Lung (tissue), 12 donors: ENCODE data around the gene KLHL36. TPM values are rescaled to one million over a fixed set of nuclear protein-coding genes. Genes with fewer than 3 reads are reported as not detected.

Experiments used
- ATAC-seq: fragments of 200-7000 bp; cut with Tn5 transposase; one replicate; pipeline ENCODE4 v1.9.1; 2020; ENCODE audit warnings: moderate number of reproducible peaks; ENCODE audit not compliant: insufficient read depth, low FRiP score
- DNase-seq, 3 donors: peaks; one replicate each; pipeline ENCODE4 v3.0.0-alpha.2; 2013 to 2017
- H3K27ac ChIP-seq, 2 donors: one replicate each; pipeline ENCODE4 v1.5.1; 2013; ENCODE audit warnings: mild to moderate bottlenecking in 2 of 2, moderate library complexity in 2 of 2, control low read depth in 1 of 2, inconsistent platforms in 1 of 2, low read depth in 1 of 2, low read length in 1 of 2
- H3K27me3 ChIP-seq, 3 donors: one replicate each; pipeline ENCODE4 v1.5.1; 2013; ENCODE audit warnings: low read length in 2 of 3; ENCODE audit not compliant: control insufficient read depth in 3 of 3, insufficient read depth in 3 of 3
- H3K36me3 ChIP-seq, 4 donors: one replicate each; pipeline ENCODE4 v1.5.1; 2013; ENCODE audit warnings: low read length in 4 of 4, mild to moderate bottlenecking in 1 of 4, moderate library complexity in 1 of 4; ENCODE audit not compliant: control insufficient read depth in 4 of 4, insufficient read depth in 4 of 4
- H3K4me1 ChIP-seq, 5 donors: one replicate each; pipeline ENCODE4 v1.5.1; 2013; ENCODE audit warnings: low read length in 5 of 5, mild to moderate bottlenecking in 2 of 5, moderate library complexity in 1 of 5; ENCODE audit not compliant: control insufficient read depth in 5 of 5, insufficient read depth in 5 of 5
- H3K4me3 ChIP-seq: one replicate; pipeline ENCODE4 v1.5.1; 2013; ENCODE audit warnings: mild to moderate bottlenecking, control low read depth, moderate library complexity
- H3K9ac ChIP-seq, 2 donors: one replicate each; pipeline ENCODE4 v1.5.1; 2013; ENCODE audit warnings: low read length in 2 of 2, control low read depth in 1 of 2; ENCODE audit not compliant: insufficient read depth in 1 of 2
- H3K9me3 ChIP-seq, 4 donors: one replicate each; pipeline ENCODE4 v1.5.1; 2013; ENCODE audit warnings: low read length in 3 of 4, mild to moderate bottlenecking in 1 of 4, moderate library complexity in 1 of 4; ENCODE audit not compliant: control insufficient read depth in 4 of 4, insufficient read depth in 3 of 4
- WGBS, 2 donors: extraction: QIAGEN DNeasy Blood & Tissue Kit; methylation state at CpG; one replicate each; pipeline ENCODE4 v1.1.7; 2013; 5-methylcytosine and 5-hydroxymethylcytosine counted together
- polyA plus RNA-seq, 2 donors: library from polyadenylated mRNA; stranded (reverse); fragments of 200-250 nt; gene quantifications; one replicate each; pipeline ENCODE4 v1.2.1, GENCODE V29; 2013
- total RNA-seq, 2 donors: library from RNA; depleted of rRNA in 1 of 2; stranded (reverse); fragments of >200 nt in 1 of 2; gene quantifications; one replicate each; pipeline ENCODE4 v1.2.1, GENCODE V29; 2014 to 2021
- TF ChIP-seq, protein P1 (sequence below): IDR thresholded peaks from 2 replicates; pipeline ENCODE4 v1.5.1; 2012; ENCODE audit warnings: mild to moderate bottlenecking; ENCODE audit errors: control extremely low read depth, extremely low read depth
- donor health status: control.
- donor health status: control.
- donor health status: Bipolar disorder and iron deficiency.
- donor health status: healthy.
- donor health status: DM: yes; HTN: yes; CAD: no.

KLHL36 gene
- total and polyA plus RNA-seq, 4 donors, result 18.1 to 52.7 (median 32.3) TPM

DNA sequence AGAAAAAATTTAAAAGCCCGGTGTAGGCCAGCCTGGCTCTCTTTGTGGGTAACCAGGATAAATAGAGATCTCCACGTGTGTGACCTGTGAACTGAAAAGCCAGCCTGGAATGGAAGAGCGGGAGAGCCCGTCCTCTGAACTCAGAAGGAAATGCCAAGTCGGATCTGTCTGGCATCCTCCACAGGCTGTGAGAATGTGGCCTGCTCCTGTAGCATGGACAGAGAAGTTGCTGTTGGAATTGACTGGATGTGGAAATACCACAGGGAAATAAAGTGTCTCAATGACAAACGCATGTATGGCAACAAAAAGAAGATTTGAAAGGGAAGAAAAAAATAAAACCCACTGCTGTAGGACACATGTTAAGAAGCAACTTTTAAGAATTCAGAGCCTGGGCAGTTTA lies 6.7 kb downstream of the KLHL36 start:
- ATAC-seq, result no peak
- Histone ChIP-seq H3K36me3 (peaks cover 17 to 48% (median 27%) of the 10 kb centered on the region in 4 donors), H3K9me3 (no peaks in the 10 kb centered on the region), H3K27me3 (no peaks in the 10 kb centered on the region), H3K9ac (no peak overlapping the region), H3K27ac (no peak overlapping the region), H3K4me1 (no peaks in the 10 kb centered on the region), H3K4me3 (no peak overlapping the region)
- DNase-seq, result no peak
- 64 to 66% methylated on average over 6 of the region's 6 CpGs for WGBS, 2 donors
- TF ChIP-seq, protein P1, sequence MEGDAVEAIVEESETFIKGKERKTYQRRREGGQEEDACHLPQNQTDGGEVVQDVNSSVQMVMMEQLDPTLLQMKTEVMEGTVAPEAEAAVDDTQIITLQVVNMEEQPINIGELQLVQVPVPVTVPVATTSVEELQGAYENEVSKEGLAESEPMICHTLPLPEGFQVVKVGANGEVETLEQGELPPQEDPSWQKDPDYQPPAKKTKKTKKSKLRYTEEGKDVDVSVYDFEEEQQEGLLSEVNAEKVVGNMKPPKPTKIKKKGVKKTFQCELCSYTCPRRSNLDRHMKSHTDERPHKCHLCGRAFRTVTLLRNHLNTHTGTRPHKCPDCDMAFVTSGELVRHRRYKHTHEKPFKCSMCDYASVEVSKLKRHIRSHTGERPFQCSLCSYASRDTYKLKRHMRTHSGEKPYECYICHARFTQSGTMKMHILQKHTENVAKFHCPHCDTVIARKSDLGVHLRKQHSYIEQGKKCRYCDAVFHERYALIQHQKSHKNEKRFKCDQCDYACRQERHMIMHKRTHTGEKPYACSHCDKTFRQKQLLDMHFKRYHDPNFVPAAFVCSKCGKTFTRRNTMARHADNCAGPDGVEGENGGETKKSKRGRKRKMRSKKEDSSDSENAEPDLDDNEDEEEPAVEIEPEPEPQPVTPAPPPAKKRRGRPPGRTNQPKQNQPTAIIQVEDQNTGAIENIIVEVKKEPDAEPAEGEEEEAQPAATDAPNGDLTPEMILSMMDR, result no peak

DNA sequence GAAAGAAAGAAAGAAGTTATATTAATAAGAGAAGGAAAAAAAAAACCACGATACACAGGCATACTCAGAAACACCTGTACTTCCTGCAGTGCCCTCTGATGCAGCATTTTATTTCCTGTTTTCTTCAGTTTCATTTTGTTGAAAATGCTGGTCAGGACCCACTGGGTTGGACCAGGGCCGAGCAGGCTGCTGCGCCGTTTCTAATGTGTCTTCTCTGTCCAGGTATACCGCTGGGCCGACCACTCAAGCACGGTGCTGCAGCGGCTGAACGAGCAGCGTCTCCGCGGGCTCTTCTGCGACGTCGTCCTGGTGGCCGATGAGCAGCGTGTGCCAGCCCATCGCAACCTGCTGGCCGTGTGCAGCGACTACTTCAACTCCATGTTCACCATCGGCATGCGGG lies 8.3 kb downstream of the KLHL36 start:
- no peaks in the 10 kb centered on the region for H3K27me3 ChIP-seq
- DNase-seq (no peak), ATAC-seq (no peak)
- H3K9ac ChIP-seq, result no peak overlapping the region
- no peaks in the 10 kb centered on the region for H3K9me3 ChIP-seq
- H3K4me1 ChIP-seq, result no peaks in the 10 kb centered on the region
- H3K4me3 ChIP-seq, result no peak overlapping the region
- no peak overlapping the region for H3K27ac ChIP-seq
- WGBS, 2 donors, result 95 to 96% methylated on average over 22 of the region's 22 CpGs
- H3K36me3 ChIP-seq, result peaks cover 21 to 57% (median 35%) of the 10 kb centered on the region in 4 donors
- TF ChIP-seq, protein P1, result no peak

DNA sequence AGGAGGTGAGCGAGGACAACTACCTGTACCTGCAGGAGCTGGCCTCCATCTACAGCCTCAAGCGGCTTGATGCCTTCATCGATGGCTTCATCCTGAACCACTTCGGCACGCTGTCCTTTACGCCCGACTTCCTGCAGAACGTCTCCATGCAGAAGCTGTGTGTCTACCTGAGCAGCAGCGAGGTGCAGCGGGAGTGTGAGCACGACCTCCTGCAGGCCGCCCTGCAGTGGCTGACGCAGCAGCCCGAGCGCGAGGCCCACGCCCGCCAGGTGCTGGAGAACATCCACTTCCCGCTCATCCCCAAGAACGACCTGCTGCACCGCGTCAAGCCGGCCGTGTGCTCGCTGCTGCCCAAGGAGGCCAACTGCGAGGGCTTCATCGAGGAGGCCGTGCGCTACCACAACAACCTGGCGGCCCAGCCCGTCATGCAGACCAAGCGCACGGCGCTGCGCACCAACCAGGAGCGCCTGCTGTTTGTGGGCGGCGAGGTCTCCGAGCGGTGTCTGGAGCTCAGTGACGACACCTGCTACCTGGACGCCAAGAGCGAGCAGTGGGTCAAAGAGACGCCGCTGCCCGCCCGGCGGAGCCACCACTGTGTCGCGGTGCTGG lies 9.0 kb downstream of the KLHL36 start:
- TF ChIP-seq, protein P1, result no peak
- Histone ChIP-seq H3K27me3 (no peaks in the 10 kb centered on the region), H3K27ac (no peak overlapping the region), H3K4me1 (peaks cover 0 to under 1% (median 0%) of the 10 kb centered on the region in 5 donors), H3K9ac (no peak overlapping the region), H3K36me3 (peaks cover 21 to 60% (median 37%) of the 10 kb centered on the region in 4 donors), H3K9me3 (no peaks in the 10 kb centered on the region), H3K4me3 (no peak overlapping the region)
- DNase-seq, result no peak
- no peak for ATAC-seq
- 97 to 98% methylated on average over 50 of the region's 50 CpGs for WGBS, 2 donors

DNA sequence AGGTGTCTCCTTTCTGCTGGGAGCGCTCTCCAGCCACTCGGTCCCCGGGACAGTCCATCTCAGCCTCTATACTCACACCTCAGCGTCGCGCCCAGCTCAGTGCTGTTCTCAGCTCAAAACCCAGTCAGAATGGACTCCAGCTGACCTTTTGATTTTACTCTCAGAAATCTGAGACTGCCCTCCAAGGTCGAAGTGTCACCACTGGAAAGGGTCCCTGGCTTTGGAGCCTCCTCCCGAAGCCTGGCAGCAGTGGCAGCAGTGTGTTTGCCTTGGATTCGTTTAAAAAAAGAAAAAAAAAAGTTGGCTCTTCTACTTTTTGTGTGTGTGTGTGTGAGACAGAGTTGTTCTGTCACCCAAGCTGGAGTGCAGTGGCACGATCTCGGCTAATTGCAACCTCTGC lies 10.4 kb downstream of the KLHL36 start:
- Histone ChIP-seq H3K9ac (no peak overlapping the region), H3K4me1 (peaks cover 0 to 4% (median 0%) of the 10 kb centered on the region in 5 donors), H3K36me3 (peaks cover 16 to 64% (median 44%) of the 10 kb centered on the region in 4 donors), H3K27ac (no peak overlapping the region), H3K27me3 (no peaks in the 10 kb centered on the region), H3K9me3 (no peaks in the 10 kb centered on the region), H3K4me3 (no peak overlapping the region)
- 88 to 92% methylated on average over 11 of the region's 11 CpGs for WGBS, 2 donors
- ATAC-seq, result no peak
- no peak for DNase-seq
- TF ChIP-seq, protein P1, result no peak
